Measurements from ENCODE around the gene ZNF613. TPM values are rescaled to one million over a fixed set of nuclear protein-coding genes. Genes with fewer than 3 reads are reported as not detected.

The ZNF613 gene
- total and polyA plus RNA-seq, 2 donors (not counting 1 experiment from before 2014, with no cell fraction given): 4.6 to 11.2 TPM

Other genes starting within 250 kb of the ZNF613 start
- gene SPACA6, start 234.1 kb upstream of the ZNF613 start, total RNA-seq: 5.1 and 8.6 TPM in 2 replicates
- gene SPACA6, start 234.1 kb upstream of the ZNF613 start, polyA plus RNA-seq: 2.8 and 5.5 TPM in 2 replicates
- gene HAS1, start 203.5 kb upstream of the ZNF613 start, total RNA-seq: not detected in 2 replicates
- gene HAS1, start 203.5 kb upstream of the ZNF613 start, polyA plus RNA-seq: not detected in 2 replicates
- gene FPR1, start 175.6 kb upstream of the ZNF613 start, total RNA-seq: not detected in 2 replicates
- 0.14 TPM in 1 of 2 replicates, not detected in the other for gene FPR1, start 175.6 kb upstream of the ZNF613 start, polyA plus RNA-seq
- not detected in 2 replicates for gene FPR2, start 166.3 kb upstream of the ZNF613 start, total RNA-seq
- gene FPR2, start 166.3 kb upstream of the ZNF613 start, polyA plus RNA-seq: 0.12 TPM in 1 of 2 replicates, not detected in the other
- gene FPR3, start 132.3 kb upstream of the ZNF613 start, total RNA-seq: under 0.01 TPM in 1 of 2 replicates, not detected in the other
- gene FPR3, start 132.3 kb upstream of the ZNF613 start, polyA plus RNA-seq: not detected in 2 replicates
- gene ZNF577, start 39.5 kb upstream of the ZNF613 start, total RNA-seq: 8.9 and 9.0 TPM in 2 replicates
- gene ZNF577, start 39.5 kb upstream of the ZNF613 start, polyA plus RNA-seq: 4.1 and 4.6 TPM in 2 replicates
- gene ZNF649, start 22.5 kb upstream of the ZNF613 start, total RNA-seq: 6.2 and 6.9 TPM in 2 replicates
- gene ZNF649, start 22.5 kb upstream of the ZNF613 start, polyA plus RNA-seq: 4.6 and 5.6 TPM in 2 replicates
- gene ZNF350, start 59.4 kb downstream of the ZNF613 start, total RNA-seq: 11.3 and 16.5 TPM in 2 replicates
- gene ZNF350, start 59.4 kb downstream of the ZNF613 start, polyA plus RNA-seq: 6.0 and 7.7 TPM in 2 replicates
- 14.7 and 15.7 TPM in 2 replicates for gene ZNF615, start 80.7 kb downstream of the ZNF613 start, total RNA-seq
- gene ZNF615, start 80.7 kb downstream of the ZNF613 start, polyA plus RNA-seq: 6.2 and 7.8 TPM in 2 replicates
- gene ZNF614, start 100.9 kb downstream of the ZNF613 start, total RNA-seq: 9.2 and 10.0 TPM in 2 replicates
- gene ZNF614, start 100.9 kb downstream of the ZNF613 start, polyA plus RNA-seq: 6.7 and 7.2 TPM in 2 replicates
- 6.4 and 10.2 TPM in 2 replicates for gene ZNF432, start 121.4 kb downstream of the ZNF613 start, total RNA-seq
- 2.5 and 5.7 TPM in 2 replicates for gene ZNF432, start 121.4 kb downstream of the ZNF613 start, polyA plus RNA-seq
- gene ZNF841, start 168.3 kb downstream of the ZNF613 start, total RNA-seq: 19.8 and 27.4 TPM in 2 replicates
- 6.3 and 9.8 TPM in 2 replicates for gene ZNF841, start 168.3 kb downstream of the ZNF613 start, polyA plus RNA-seq
- gene ZNF616, start 212.5 kb downstream of the ZNF613 start, total RNA-seq: 11.3 and 12.4 TPM in 2 replicates
- gene ZNF616, start 212.5 kb downstream of the ZNF613 start, polyA plus RNA-seq: 5.5 and 6.8 TPM in 2 replicates
- gene ZNF836, start 244.1 kb downstream of the ZNF613 start, total RNA-seq: 10.0 and 13.2 TPM in 2 replicates
- gene ZNF836, start 244.1 kb downstream of the ZNF613 start, polyA plus RNA-seq: 3.1 and 5.9 TPM in 2 replicates

All from fibroblast of lung (primary cell).